H9 (cell line): ENCODE measurements around the gene CTNNA3. TPM values are rescaled to one million over a fixed set of nuclear protein-coding genes. Genes with fewer than 3 reads are reported as not detected.

Source experiments
- DNase-seq: peaks from one replicate; pipeline ENCODE4 v3.0.0-alpha.2; 2017
- H2AFZ ChIP-seq: one replicate; pipeline ENCODE4 v1.6.1; 2013; ENCODE audit warnings: mild to moderate bottlenecking, low read length, control low read depth, moderate library complexity
- H2AK5ac ChIP-seq: 2 replicates; pipeline ENCODE4 v1.6.1; 2013; ENCODE audit warnings: low read length, control low read depth, mixed read lengths; ENCODE audit not compliant: insufficient read length
- H2BK120ac ChIP-seq: one replicate; pipeline ENCODE4 v1.6.1; 2013; ENCODE audit warnings: low read depth, mild to moderate bottlenecking, low read length, control low read depth, inconsistent platforms; ENCODE audit not compliant: poor library complexity, severe bottlenecking
- H2BK12ac ChIP-seq: 2 replicates; pipeline ENCODE4 v1.6.1; 2013; ENCODE audit warnings: low read length, control low read depth, mixed read lengths, low read depth; ENCODE audit not compliant: insufficient read length
- H2BK15ac ChIP-seq: 2 replicates; pipeline ENCODE4 v1.6.1; 2013; ENCODE audit warnings: low read depth, low read length, control low read depth
- H2BK20ac ChIP-seq: one replicate; pipeline ENCODE4 v1.6.1; 2013; ENCODE audit warnings: low read depth, mild to moderate bottlenecking, low read length, control low read depth, inconsistent platforms; ENCODE audit not compliant: poor library complexity, severe bottlenecking
- H2BK5ac ChIP-seq: 2 replicates; pipeline ENCODE4 v1.6.1; 2013; ENCODE audit warnings: low read length, control low read depth, mixed read lengths; ENCODE audit not compliant: insufficient read length
- H3K14ac ChIP-seq: 2 replicates; pipeline ENCODE4 v1.6.1; 2013; ENCODE audit warnings: low read length, control low read depth; ENCODE audit not compliant: insufficient read depth
- H3K18ac ChIP-seq: 2 replicates; pipeline ENCODE4 v1.6.1; 2013; ENCODE audit warnings: low read depth, mild to moderate bottlenecking, mixed read lengths, low read length, control low read depth; ENCODE audit not compliant: insufficient read length
- H3K23ac ChIP-seq: 2 replicates; pipeline ENCODE4 v1.6.1; 2013; ENCODE audit warnings: low read length, control low read depth, mixed read lengths, low read depth; ENCODE audit not compliant: insufficient read length
- H3K23me2 ChIP-seq: 2 replicates; pipeline ENCODE4 v1.6.1; 2013; ENCODE audit warnings: low read depth, mild to moderate bottlenecking, mixed read lengths, low read length, control low read depth; ENCODE audit not compliant: insufficient read length, poor library complexity, severe bottlenecking
- H3K27ac ChIP-seq: 2 replicates; pipeline ENCODE4 v1.5.1; 2013; ENCODE audit warnings: low read length, control low read depth, mixed read lengths, low read depth; ENCODE audit not compliant: insufficient read length
- H3K27me3 ChIP-seq: 2 replicates; pipeline ENCODE4 v1.6.1; 2013; ENCODE audit warnings: low read length, control low read depth, inconsistent platforms; ENCODE audit not compliant: insufficient read depth
- H3K4ac ChIP-seq: 2 replicates; pipeline ENCODE4 v1.6.1; 2013; ENCODE audit warnings: low read depth, mild to moderate bottlenecking, control low read depth, inconsistent platforms, low read length, moderate library complexity
- H3K4me1 ChIP-seq: 2 replicates; pipeline ENCODE4 v1.6.1; 2013; ENCODE audit warnings: low read length, control low read depth, inconsistent platforms; ENCODE audit not compliant: insufficient read depth
- H3K4me2 ChIP-seq: 2 replicates; pipeline ENCODE4 v1.6.1; 2013; ENCODE audit warnings: low read length, control low read depth, mixed read lengths; ENCODE audit not compliant: insufficient read length, insufficient read depth
- H3K56ac ChIP-seq: 2 replicates; pipeline ENCODE4 v1.6.1; 2013; ENCODE audit warnings: low read depth, mild to moderate bottlenecking, mixed read lengths, low read length, control low read depth; ENCODE audit not compliant: insufficient read length
- H3K79me1 ChIP-seq: 2 replicates; pipeline ENCODE4 v1.6.1; 2013; ENCODE audit warnings: low read depth, mild to moderate bottlenecking, moderate library complexity, low read length, control low read depth, inconsistent platforms; ENCODE audit not compliant: insufficient read depth, poor library complexity, severe bottlenecking
- H3K79me2 ChIP-seq: 2 replicates; pipeline ENCODE4 v1.6.1; 2013; ENCODE audit warnings: low read length, control low read depth, inconsistent platforms; ENCODE audit not compliant: insufficient read depth
- H3K9ac ChIP-seq: 2 replicates; pipeline ENCODE4 v1.6.1; 2013; ENCODE audit warnings: low read length, control low read depth, mixed read lengths; ENCODE audit not compliant: insufficient read length; ENCODE audit errors: extremely low read depth
- H3K9me3 ChIP-seq: one replicate; pipeline ENCODE4 v1.6.1; 2013; ENCODE audit warnings: low read depth, low read length, inconsistent platforms; ENCODE audit not compliant: control insufficient read depth
- H3T11ph ChIP-seq: one replicate; pipeline ENCODE4 v1.6.1; 2013; ENCODE audit warnings: mild to moderate bottlenecking, low read length, control low read depth, inconsistent platforms
- H4K20me1 ChIP-seq: one replicate; pipeline ENCODE4 v1.6.1; 2013; ENCODE audit not compliant: control insufficient read depth, insufficient read length, insufficient read depth
- H4K5ac ChIP-seq: 2 replicates; pipeline ENCODE4 v1.6.1; 2013; ENCODE audit warnings: low read depth, mild to moderate bottlenecking, mixed read lengths, low read length, control low read depth; ENCODE audit not compliant: insufficient read length
- H4K8ac ChIP-seq: replicated peaks from 2 replicates; pipeline ENCODE4 v1.6.1; 2013; ENCODE audit warnings: low read length, control low read depth, mixed read lengths, low read depth; ENCODE audit not compliant: insufficient read length
- H4K91ac ChIP-seq: 2 replicates; pipeline ENCODE4 v1.6.1; 2013; ENCODE audit warnings: low read depth, mild to moderate bottlenecking, moderate library complexity, mixed read lengths, low read length, control low read depth; ENCODE audit not compliant: insufficient read length
- H3K27ac Mint-ChIP-seq, 3 experiments: 2 replicates in 2 of 3; 3 replicates in 1 of 3; pipeline ENCODE4 v1.8.0; 2020 to 2021; ENCODE audit warnings: mixed read lengths in 3 of 3, mild to moderate bottlenecking in 1 of 3, moderate library complexity in 1 of 3
- H3K27me3 Mint-ChIP-seq: 2 replicates; pipeline ENCODE4 v1.8.0; 2021; ENCODE audit warnings: low read depth, mild to moderate bottlenecking, moderate library complexity, mixed read lengths
- H3K36me3 Mint-ChIP-seq, 3 experiments: 2 replicates in 2 of 3; 3 replicates in 1 of 3; pipeline ENCODE4 v1.8.0; 2020 to 2021; ENCODE audit warnings: low read depth in 3 of 3, mixed read lengths in 3 of 3; ENCODE audit not compliant: insufficient read depth in 1 of 3
- H3K4me1 Mint-ChIP-seq, 2 experiments: 2 replicates each; pipeline ENCODE4 v1.8.0; 2020; ENCODE audit warnings: mixed read lengths in 2 of 2
- H3K4me3 Mint-ChIP-seq, 2 experiments: 2 replicates in 1 of 2; 3 replicates in 1 of 2; pipeline ENCODE4 v1.8.0; 2020 to 2021; ENCODE audit warnings: mild to moderate bottlenecking in 2 of 2, mixed read lengths in 2 of 2, moderate library complexity in 1 of 2
- H3K9me3 Mint-ChIP-seq, 2 experiments: 2 replicates in 1 of 2; 3 replicates in 1 of 2; pipeline ENCODE4 v1.8.0; 2020; ENCODE audit warnings: mild to moderate bottlenecking in 2 of 2, mixed read lengths in 2 of 2, moderate library complexity in 1 of 2
- CTCF ChIP-seq: fragments of 200-600 bp; sonication (generic); conservative IDR thresholded peaks from 3 replicates; pipeline ENCODE4 v1.8.0; 2021; ENCODE audit warnings: antibody characterized with exemption, mild to moderate bottlenecking
- WGBS: extraction: QIAGEN DNeasy Blood & Tissue Kit; methylation state at CpG from one replicate; pipeline ENCODE4 v1.1.7; 2013; ENCODE audit warnings: missing lambda C conversion rate, low lambda C conversion rate, mixed read lengths; ENCODE audit not compliant: insufficient read length; ENCODE audit errors: extremely low coverage; 5-methylcytosine and 5-hydroxymethylcytosine counted together
- total RNA-seq: library from RNA; stranded (reverse); gene quantifications from 2 replicates; pipeline ENCODE4 v1.2.1, GENCODE V29; 2021

The CTNNA3 gene
- total RNA-seq, 1 experiment from 2014 or later, result 3.3 TPM

- TF ChIP-seq CTCF, result no peak
- Histone ChIP-seq H3K9me3 (no peaks in the 10 kb centered on the region), H4K8ac (no peak overlapping the region), H3K27me3 (no peaks in the 10 kb centered on the region), H4K20me1 (no peaks in the 10 kb centered on the region), H2BK20ac (no peak overlapping the region), H3K4me1 (no peaks in the 10 kb centered on the region), H3K23ac (no peak overlapping the region), H3K4me2 (no peak overlapping the region), H3K27ac (no peak overlapping the region), H4K5ac (no peak overlapping the region), H2AK5ac (no peak overlapping the region), H2BK120ac (no peak overlapping the region), H2BK12ac (no peak overlapping the region), H3K9ac (no peak overlapping the region), H3K56ac (no peak overlapping the region), H2BK15ac (no peak overlapping the region), H3T11ph (no peak overlapping the region), H3K14ac (no peak overlapping the region), H4K91ac (no peak overlapping the region), H2AFZ (no peak overlapping the region), H3K4ac (no peak overlapping the region), H3K18ac (no peak overlapping the region), H3K79me1 (no peaks in the 10 kb centered on the region), H3K79me2 (no peaks in the 10 kb centered on the region), H3K23me2 (no peaks in the 10 kb centered on the region), H2BK5ac (no peak overlapping the region)
- Mint-ChIP-seq H3K36me3 (peaks cover 0 to 8% (median 5%) of the 10 kb centered on the region in 3 experiments; a peak in 3 of 7 replicates), H3K4me1 (peaks cover 13 to 18% of the 10 kb centered on the region in 2 experiments), H3K27me3 (no peaks in the 10 kb centered on the region), H3K27ac (no peak overlapping the region; a peak in 1 of 7 replicates), H3K4me3 (no peak overlapping the region), H3K9me3 (peaks cover 7 to 9% of the 10 kb centered on the region in 2 experiments; a peak in 4 of 5 replicates)
- no peak for DNase-seq
- no CpG with 5 or more reads among the region's 10 CpGs for WGBS
Measured at GRCh38 chr10:67612577-67613537, 83.1 kb downstream of the CTNNA3 start.
